Measurements from ENCODE around the gene MPST.

DNA sequence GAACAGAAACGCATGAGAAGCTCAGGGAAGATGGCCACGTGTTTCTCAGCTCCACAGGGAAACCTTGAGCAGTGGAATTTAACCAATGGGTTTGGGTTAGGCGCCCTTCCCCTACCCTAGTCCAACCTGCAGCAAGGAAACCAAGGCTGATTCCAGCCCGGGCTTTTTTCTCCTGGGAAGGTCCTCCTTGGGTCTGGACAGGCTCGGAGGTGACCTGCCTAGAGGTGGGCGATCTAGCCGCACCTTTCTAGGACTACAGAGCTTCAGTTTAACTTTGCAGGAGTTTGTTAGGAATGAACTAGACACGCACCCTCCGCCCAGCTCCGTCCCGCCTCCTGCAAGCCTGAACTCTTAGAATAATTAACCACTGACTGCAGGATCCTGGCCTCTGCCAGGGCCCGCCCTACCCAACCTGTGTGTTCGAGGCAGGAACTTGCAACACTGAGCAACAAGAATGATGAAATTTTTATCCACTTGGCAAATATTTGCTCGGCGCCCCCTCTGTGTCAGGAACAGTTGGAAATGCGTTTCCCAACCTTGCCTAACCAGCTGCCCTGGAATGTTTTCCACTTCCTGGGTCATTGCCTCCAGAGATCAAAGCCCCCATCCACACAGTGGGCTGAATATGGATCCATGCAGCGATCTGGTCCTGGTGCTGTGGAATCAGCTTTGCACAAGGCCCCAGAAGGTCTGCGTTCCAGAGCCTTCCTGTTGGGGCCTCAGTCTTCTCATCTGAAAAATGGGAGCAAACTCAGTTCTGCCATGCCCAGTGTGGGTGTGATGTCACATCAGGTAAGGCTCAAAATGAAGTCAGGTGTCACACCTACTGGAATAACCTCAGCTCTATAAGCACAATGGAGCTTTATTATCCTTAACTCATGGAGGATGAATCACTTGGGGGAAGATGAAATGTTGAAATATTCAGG lies 13.3 kb downstream of the MPST start:
- no peak for TF ChIP-seq EZH2phosphoT487 (IDR thresholded peaks at IDR 0.05; ENCODE audit: borderline replicate concordance, low read length)
- TF ChIP-seq CTCF (IDR thresholded peaks at IDR 0.05; ENCODE audit: low read depth, low read length, poor library complexity, severe bottlenecking) = no peak
